Spleen (tissue), 7 donors: Measurements from ENCODE around the gene CCDC124.

Source experiments
- CTCF ChIP-seq, 11 experiments: fragments of 200-600 bp in 7 of 11; fragments of 450-650 bp in 4 of 11; sonication (generic) in 4 of 11; IDR thresholded peaks in 8 of 11; conservative IDR thresholded peaks in 3 of 11; 1 replicate in 7 of 11; 2 replicates in 4 of 11; pipeline versions ENCODE4 v1.4.0 to v1.8.0; 2016 to 2021; ENCODE audit warnings: antibody characterized with exemption in 11 of 11, inconsistent platforms in 4 of 11, mild to moderate bottlenecking in 1 of 11
- POLR2A ChIP-seq, 3 donors: fragments of 450-650 bp; IDR thresholded peaks; one replicate each; pipeline ENCODE4 v1.5.1; 2017; ENCODE audit warnings: antibody characterized with exemption in 3 of 3, mild to moderate bottlenecking in 1 of 3
- donor health status: DM: no; HTN: no; CAD: no; lungs with moderate emphysema.
- donor health status: DM: no; HTN: no; CAD: no.
- donor health status: DM: no; HTN: no; CAD: no.

GRCh38 chr19:17988161-17988560 lies 55.3 kb downstream of the CCDC124 start:
- TF ChIP-seq CTCF (IDR thresholded peaks at IDR 0.05 in 8 of 11, conservative IDR thresholded peaks at IDR 0.05 in 3 of 11), result no peak
- no peak for TF ChIP-seq POLR2A (IDR thresholded peaks at IDR 0.05)
